Measurements from ENCODE around the gene OR8J3. TPM values are rescaled to one million over a fixed set of nuclear protein-coding genes. Genes with fewer than 3 reads are reported as not detected.
"Not testable (repeated sequence)": the region's sequence is repeated elsewhere in the genome, so short reads cannot be mapped to it uniquely, and the experiment has no call there.

OR8J3 gene
- not detected for total RNA-seq

DNA sequence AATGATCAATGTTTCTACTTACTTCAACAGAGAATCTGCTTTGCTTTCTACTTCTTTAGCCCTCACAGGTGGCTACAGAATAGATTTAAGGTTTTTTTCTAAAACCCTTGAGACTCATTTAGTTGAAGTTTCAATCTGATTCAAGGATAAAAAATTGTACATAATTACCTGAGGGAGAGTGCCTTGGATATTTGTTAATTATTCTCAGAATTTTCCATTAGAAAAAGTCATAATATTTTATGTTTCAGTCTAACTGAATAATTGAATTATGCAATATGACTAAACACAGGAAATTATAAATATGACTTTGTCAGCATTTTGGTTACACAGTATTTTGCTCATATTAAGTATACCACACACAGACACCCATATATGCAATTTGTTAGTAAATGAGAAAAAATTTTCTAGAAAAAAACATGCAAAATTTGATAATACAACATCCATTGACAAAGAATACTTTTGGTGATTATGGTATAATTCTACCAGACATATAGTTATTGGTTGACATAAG lies at the start of gene OR8J3:
TSS of gene OR8J3 (minus strand) at position 51 of the 511 bp plus-strand sequence. CDS start 2,483 bp downstream, outside the sequence.
- ChIA-PET CTCF (no interaction called here), POLR2A (no interaction called here)

- POLR2A ChIA-PET = no interaction called here
Observed at GRCh38 chr11:56188602-56189001, 48.6 kb upstream of the OR8J3 start.

DNA sequence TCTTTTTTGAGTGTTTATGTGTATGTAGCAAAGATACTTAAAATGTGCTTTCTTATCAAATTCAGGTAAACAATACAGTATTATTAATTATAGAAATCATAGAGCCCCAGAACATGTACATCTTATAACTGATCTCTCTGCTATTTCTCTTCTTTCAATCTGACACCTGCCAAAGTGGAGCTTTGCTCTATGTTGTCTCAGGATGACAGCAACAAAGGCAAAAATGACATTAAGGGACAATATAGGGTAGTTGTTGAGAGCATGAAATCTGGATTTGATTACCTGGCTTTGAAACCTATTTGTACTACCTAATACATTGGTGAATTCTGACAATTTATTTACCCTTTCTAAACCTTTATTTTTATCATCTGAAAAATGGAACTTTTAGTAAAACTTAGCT lies 43.5 kb upstream of the OR8J3 start:
- POLR2A ChIA-PET = no interaction called here
- CTCF ChIA-PET = no interaction called here

More at GRCh38 chr11:56188602-56189001, 48.6 kb upstream of the OR8J3 start:
- CTCF ChIA-PET = no interaction called here

GRCh38 chr11:56176318-56176717 lies 36.3 kb upstream of the OR8J3 start, which contains the start of gene OR5J2:
Gene OR5J2 (plus strand): TSS chr11:56176618. CDS start chr11:56176618, 0 bp downstream.
- ChIA-PET POLR2A (no interaction called here), CTCF (no interaction called here)

DNA sequence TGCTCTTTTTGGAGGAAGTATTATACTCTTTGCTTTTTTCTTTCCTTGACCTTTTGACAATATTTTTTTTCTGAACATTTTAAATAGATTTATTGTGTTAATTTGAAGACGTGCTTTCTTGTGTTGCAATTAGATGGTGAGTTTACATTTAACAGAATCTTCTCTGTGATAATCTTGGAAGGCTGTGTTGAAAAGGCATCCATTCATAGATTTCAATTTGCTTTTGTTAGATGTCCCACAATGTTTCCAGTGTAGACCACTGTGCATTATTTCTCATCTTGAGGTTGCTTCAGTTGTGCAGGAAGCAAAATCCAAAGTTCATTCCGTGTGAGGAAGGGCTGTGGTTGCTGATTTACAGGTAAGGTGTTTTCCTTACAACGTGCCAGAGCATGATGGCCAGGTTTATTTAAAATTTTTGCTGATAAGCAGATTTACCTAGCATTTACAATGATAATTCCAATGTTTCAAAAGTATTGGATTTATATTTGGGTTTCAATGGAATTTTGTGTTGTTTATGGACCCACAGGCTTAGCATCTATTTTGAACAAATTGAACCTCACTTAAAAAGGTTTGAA lies 32.3 kb upstream of the OR8J3 start:
- CTCF ChIA-PET = no interaction called here
- POLR2A ChIA-PET = no interaction called here

- CTCF ChIA-PET = no interaction called here
- POLR2A ChIA-PET = no interaction called here
Observed at GRCh38 chr11:56163804-56164203, 23.8 kb upstream of the OR8J3 start.

DNA sequence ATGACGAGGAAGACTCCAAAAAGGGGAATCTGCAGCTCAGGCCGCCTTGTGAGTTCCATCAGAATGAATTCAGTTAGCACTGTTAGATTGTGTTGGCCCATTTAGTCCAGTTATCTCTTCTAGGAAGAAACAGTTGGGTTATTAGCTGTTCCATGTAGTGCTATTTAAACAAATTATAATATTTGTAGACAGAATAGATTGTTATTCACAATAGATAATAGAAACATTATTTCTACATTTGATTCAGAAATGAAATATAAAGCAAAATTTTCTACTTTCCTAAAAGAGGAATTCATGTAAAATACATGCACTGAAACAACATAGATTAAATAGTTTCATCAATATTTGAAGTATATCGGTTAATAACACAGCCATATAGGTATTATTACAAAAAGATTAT lies 20.2 kb upstream of the OR8J3 start, which contains the start of gene OR8K5:
TSS of gene OR8K5 (minus strand) at position 101 of the 400 bp plus-strand sequence. CDS start at position 101, 0 bp downstream.
- CTCF ChIA-PET = no interaction called here
- POLR2A ChIA-PET = no interaction called here

- POLR2A ChIA-PET = no interaction called here
- CTCF ChIA-PET = no interaction called here
Observed at GRCh38 chr11:56152333-56152732, 12.3 kb upstream of the OR8J3 start.

DNA sequence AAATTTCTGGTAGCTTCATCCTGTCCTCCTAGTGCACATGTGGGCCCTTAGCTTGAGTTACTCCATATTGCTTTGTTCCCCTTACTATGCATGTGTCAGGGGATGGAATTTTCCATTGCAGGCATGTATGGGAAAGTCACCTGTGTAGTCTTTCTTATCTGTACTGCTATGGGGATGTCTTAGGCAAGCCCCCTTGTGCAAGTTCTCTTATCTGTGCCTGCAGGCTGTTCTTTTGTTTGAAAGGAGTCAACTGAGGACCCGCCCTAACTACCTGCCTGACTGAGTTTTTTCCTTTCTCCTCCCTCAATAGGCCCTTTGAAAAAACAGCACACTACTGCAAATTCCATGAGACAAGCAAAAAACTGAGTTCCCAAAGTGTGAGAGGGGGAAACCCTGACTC lies 11.4 kb upstream of the OR8J3 start:
- ChIA-PET CTCF (no interaction called here), POLR2A (no interaction called here)

- POLR2A ChIA-PET, CTCF ChIA-PET: not testable (repeated sequence)
Observed at GRCh38 chr11:56143681-56144080, 3.7 kb upstream of the OR8J3 start.

GRCh38 chr11:56122073-56122472 lies 17.9 kb downstream of the OR8J3 start, which contains the start of gene OR8H3:
Gene OR8H3 (plus strand): TSS chr11:56122373. CDS start chr11:56122373, 0 bp downstream.
- ChIA-PET POLR2A (no interaction called here), CTCF (no interaction called here)

GRCh38 chr11:56103210-56103737 lies 36.7 kb downstream of the OR8J3 start, which contains the start of gene OR8H2:
Gene OR8H2 (plus strand): TSS chr11:56103687. CDS start chr11:56105043, 1,356 bp downstream.
- ChIA-PET POLR2A (no interaction called here), CTCF (no interaction called here)

GRCh38 chr11:56093008-56093407 lies 47.0 kb downstream of the OR8J3 start, which contains the start of gene OR8I2:
Gene OR8I2 (plus strand): TSS chr11:56093308. CDS start chr11:56093308, 0 bp downstream.
- POLR2A ChIA-PET = no interaction called here
- CTCF ChIA-PET = no interaction called here

DNA sequence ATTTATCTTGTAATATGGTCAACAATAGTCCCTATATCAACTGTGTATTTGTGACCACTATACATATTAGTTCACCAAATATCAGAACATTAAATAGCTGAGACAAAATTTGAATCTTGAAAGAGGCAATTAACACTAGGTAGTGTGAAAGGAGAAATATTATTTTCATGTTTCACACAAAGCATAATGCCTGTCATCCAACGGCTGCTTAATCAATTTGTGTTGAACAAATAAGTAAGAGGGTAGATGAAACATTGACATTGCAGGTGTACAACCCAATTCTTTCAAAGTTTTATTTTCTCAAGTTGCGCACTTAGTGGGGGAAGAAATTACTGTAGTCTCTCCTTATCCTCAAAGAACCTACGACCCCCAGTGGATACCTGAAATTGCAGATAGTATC lies 50.3 kb downstream of the OR8J3 start:
- ChIA-PET POLR2A (no interaction called here), CTCF (no interaction called here)

Other genes starting within 250 kb of the OR8J3 start
- gene OR5W2, start 225.6 kb downstream of the OR8J3 start, total RNA-seq = not detected
- gene OR5I1, start 203.8 kb downstream of the OR8J3 start, total RNA-seq = not detected
- not detected for gene OR10AG1, start 170.3 kb downstream of the OR8J3 start, total RNA-seq
- gene OR5F1, start 145.6 kb downstream of the OR8J3 start, total RNA-seq = not detected
- not detected for gene OR5AS1, start 112.5 kb downstream of the OR8J3 start, total RNA-seq
- not detected for gene OR8I2, start 46.9 kb downstream of the OR8J3 start, total RNA-seq
- not detected for gene OR8H2, start 36.5 kb downstream of the OR8J3 start, total RNA-seq
- gene OR8H3, start 17.8 kb downstream of the OR8J3 start, total RNA-seq = not detected
- gene OR8K5, start 20.1 kb upstream of the OR8J3 start, total RNA-seq = not detected
- not detected for gene OR5J2, start 36.4 kb upstream of the OR8J3 start, total RNA-seq
- gene OR5T2, start 94.1 kb upstream of the OR8J3 start, total RNA-seq = not detected
- not detected for gene OR5T3, start 112.1 kb upstream of the OR8J3 start, total RNA-seq
- not detected for gene OR5T1, start 134.0 kb upstream of the OR8J3 start, total RNA-seq
- not detected for gene OR8H1, start 152.1 kb upstream of the OR8J3 start, total RNA-seq
- gene OR8K3, start 174.9 kb upstream of the OR8J3 start, total RNA-seq = not detected
- not detected for gene OR8K1, start 205.8 kb upstream of the OR8J3 start, total RNA-seq
- gene OR8J1, start 214.1 kb upstream of the OR8J3 start, total RNA-seq = not detected
- gene OR8U1, start 235.4 kb upstream of the OR8J3 start, total RNA-seq = not detected

All from activated CD8-positive, alpha-beta memory T cell treated with anti-CD3 and anti-CD28 coated beads for 36 hours (primary cell).